HG03571 (cell line): Measurements from ENCODE around the gene CXXC5.

Source experiments
- ATAC-seq: cut with Tn5 transposase; IDR thresholded peaks from one replicate; pipeline ENCODE4 v1.9.1; 2021; ENCODE audit not compliant: unreplicated experiment

Gene CXXC5

GRCh38 chr5:139680368-139681111 is 32.4 kb downstream of the CXXC5 start:
- ATAC-seq, result no peak

- ATAC-seq, result no peak
These were observed 32.9 kb downstream of the CXXC5 start for GRCh38 chr5:139681112-139681458.

GRCh38 chr5:139681466-139681865 is 33.3 kb downstream of the CXXC5 start:
- ATAC-seq, result no peak

- no peak for ATAC-seq
These were observed 34.1 kb downstream of the CXXC5 start for GRCh38 chr5:139682016-139682975.

GRCh38 chr5:139683295-139684271 is 35.4 kb downstream of the CXXC5 start:
- ATAC-seq, result no peak

GRCh38 chr5:139684350-139684880 is 36.3 kb downstream of the CXXC5 start:
- no peak for ATAC-seq

GRCh38 chr5:139684881-139685749 is 37.0 kb downstream of the CXXC5 start:
- no peak for ATAC-seq

GRCh38 chr5:139685886-139686285 is 37.7 kb downstream of the CXXC5 start:
- ATAC-seq, result no peak

GRCh38 chr5:139686356-139686705 is 38.2 kb downstream of the CXXC5 start:
- ATAC-seq, result no peak

- ATAC-seq, result no peak
These were observed 38.7 kb downstream of the CXXC5 start for GRCh38 chr5:139686706-139687441.

GRCh38 chr5:139687656-139688055 is 39.5 kb downstream of the CXXC5 start:
- no peak for ATAC-seq

- ATAC-seq, result no peak
These were observed 40.0 kb downstream of the CXXC5 start for GRCh38 chr5:139688088-139688702.

- ATAC-seq, result no peak
These were observed 40.7 kb downstream of the CXXC5 start for GRCh38 chr5:139688751-139689372.

GRCh38 chr5:139689631-139690063 is 41.5 kb downstream of the CXXC5 start:
- ATAC-seq, result no peak

- ATAC-seq, result no peak
These were observed 42.1 kb downstream of the CXXC5 start for GRCh38 chr5:139690064-139690802.

GRCh38 chr5:139690803-139691629 is 42.9 kb downstream of the CXXC5 start:
- ATAC-seq, result no peak

- ATAC-seq, result no peak
These were observed 44.0 kb downstream of the CXXC5 start for GRCh38 chr5:139692148-139692547.
